ENCODE measurements around the gene YTHDF1.

- TF ChIP-seq YY1 (IDR thresholded peaks at IDR 0.05; ENCODE audit: insufficient read depth, insufficient read length) (no peak), ZNF274 (IDR thresholded peaks at IDR 0.05; ENCODE audit: low read depth, low read length) (no peak)
Measured at GRCh38 chr20:63186084-63186483, 29.8 kb downstream of the YTHDF1 start.

Data from NT2/D1 (cell line).